NCI-H1436 (cell line): Measurements from ENCODE around the gene PYY.
"Not testable (repeated sequence)": the region's sequence is repeated elsewhere in the genome, so short reads cannot be mapped to it uniquely, and the experiment has no call there.

Source experiments
- DNase-seq: peaks from one replicate; lab custom pipeline; 2025; lab: John Stamatoyannopoulos, UW

Gene PYY

DNA sequence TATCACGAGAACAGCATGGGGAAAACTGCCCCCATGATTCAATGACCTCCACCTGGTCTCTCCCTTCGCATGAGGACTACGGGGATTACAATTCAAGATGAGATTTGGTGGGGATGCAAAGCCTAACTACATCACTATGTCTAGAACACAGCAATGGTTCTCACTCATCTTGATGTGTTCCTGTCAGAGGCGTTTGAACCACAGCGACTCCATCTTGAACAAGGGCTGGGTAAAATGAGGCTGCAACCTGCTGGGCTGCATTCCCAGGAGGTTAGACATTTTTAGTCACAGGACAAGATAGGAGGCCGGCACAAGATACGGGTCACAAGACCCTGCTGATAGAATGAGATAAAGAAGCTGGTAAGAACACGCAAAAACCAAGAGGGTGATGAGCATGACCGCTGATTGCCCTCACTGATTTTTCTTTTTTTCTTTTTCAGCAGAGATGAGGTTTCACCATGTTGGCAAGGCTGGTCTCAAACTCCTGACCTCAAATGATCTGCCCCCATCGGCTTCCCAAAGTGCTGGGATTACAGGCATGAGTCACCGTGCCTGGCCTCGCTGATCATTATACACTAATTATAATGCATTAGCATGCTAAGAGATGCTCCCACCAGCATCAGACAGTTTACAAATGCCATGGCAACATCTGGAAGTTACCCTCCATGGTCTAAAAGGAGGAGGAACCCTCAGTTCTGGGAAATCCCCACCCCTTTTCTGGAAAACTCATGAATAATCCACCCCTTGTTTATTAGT lies 8.5 kb downstream of the PYY start:
- DNase-seq: no peak

DNA sequence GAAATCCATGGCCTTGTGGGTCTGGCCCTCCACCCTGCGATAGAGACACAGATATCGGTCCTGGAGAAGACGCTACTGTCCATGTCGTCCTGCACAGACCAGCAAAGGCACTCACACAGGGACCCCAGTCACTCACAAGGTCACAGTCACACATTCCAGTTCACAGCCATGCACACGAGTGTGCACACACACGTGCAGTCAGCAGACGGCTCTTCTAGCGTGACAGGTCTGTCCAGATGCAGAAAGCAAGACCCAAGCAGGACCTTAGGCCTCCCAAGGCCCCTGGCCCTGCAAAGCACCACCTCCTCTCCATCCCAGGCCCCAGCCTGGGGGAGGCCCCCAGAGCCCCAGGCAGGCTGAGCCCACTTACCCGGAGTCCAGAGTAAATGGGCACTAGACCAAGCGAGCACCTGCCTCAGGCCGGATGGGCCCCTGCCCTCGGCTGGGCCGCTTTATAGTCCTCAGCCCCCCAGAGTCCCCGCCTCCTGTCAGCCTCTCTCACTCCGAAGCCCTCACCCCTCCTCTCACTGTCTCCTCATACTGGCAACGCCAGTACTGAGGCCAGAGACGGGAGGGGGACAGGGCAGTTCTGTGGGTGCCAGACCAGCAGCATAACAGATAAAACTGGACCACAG lies 11.6 kb downstream of the PYY start, which contains the start of gene PPY:
TSS of gene PPY (minus strand) at position 426 of the 635 bp plus-strand sequence. CDS start 822 bp downstream, outside the sequence.
- DNase-seq: no peak

DNA sequence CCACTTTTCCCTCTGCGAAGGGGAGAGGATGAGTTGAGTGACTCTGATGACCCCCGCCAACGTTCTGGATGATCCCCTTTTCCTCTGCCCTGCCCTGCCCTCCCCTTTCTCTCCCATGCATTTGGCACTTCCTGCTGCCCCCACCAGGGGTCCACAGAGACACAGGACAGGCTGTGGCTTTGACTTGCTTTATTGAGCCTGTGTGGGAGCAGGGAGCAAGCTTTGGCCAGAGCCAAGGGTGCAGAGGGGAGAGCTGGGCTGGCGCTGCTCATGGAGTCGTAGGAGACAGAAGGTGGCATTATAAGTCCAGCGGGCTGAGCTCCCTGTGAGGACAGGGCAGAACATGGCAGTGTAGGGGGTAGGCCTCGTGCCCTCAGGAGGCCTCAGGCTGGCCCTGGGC lies 13.1 kb downstream of the PYY start:
- peak; percentile 42 for DNase-seq

DNA sequence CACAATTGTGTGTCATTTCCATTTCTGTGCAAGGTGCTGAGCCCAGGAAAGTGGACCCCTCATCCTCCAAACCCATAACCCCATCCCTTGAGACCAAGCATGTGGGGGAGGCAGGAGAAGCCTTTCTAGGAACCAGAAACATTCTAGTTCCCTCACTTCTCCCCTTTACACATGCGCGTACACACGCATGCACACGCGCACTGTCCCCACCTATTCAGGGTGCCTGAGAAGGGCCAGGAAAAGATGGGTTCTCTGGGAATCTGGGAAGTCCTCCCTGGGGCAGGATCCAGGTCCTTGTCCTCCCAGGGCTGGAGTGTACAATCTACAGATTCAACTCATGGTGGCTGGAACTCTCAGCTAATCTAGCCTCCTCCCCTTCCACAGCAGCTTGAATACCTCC lies 13.9 kb downstream of the PYY start:
- no peak for DNase-seq

DNA sequence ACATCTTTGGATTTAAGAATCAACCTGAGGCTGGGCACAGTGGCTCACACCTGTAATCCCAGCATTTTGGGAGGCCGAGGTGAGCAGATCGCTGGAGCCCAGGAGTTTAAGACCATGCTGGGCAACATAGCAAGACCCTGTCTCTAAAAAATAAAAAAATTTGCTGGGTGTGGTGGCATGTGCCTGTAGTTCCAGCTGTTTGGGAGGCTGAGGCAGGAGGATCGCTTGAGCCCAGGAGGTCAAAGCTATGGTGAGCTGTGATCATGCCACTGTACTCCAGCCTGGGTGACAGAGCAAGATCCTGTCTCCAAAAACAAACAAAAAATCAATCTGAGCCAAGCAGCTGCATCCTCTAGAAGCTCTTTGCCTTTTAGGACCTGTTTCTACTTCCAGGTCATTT lies 14.3 kb downstream of the PYY start:
- not testable (repeated sequence) for DNase-seq

DNA sequence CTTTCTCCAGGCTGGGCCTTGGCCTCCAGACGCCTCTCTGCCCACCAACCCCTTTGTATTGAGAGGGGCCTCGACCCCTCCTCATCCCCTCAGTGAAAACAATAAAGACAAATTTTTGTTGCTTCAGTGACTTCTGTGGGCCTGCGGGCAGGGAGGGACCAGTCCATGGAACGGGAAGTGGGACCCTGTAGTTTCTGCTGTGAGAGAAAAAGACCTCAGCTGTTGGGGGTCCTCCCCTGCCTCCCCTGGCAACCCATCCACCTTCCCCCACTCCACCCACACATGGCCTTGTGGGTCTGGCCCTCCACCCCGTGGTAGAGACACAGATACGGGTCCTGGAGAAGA lies 14.9 kb downstream of the PYY start:
- DNase-seq: no peak

DNA sequence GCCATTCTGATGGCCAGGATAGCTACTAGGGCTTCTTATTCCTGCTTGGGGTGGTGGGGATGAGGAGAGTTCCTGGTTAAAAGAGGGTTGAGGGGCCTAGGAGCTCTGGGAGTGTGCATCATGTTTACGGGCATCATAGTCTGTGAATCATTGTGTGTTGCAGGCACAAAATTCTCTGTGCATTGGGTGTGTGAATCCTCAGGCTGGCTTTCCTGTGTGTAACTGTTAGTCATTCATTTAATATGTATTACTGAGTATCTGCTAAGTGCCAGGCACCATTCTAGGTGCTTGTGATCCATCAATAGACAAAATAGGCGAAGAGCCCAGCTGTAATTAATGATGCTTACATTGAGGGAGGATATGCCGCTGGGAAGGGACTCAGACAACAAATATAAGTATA lies 17.3 kb downstream of the PYY start:
- no peak for DNase-seq

DNA sequence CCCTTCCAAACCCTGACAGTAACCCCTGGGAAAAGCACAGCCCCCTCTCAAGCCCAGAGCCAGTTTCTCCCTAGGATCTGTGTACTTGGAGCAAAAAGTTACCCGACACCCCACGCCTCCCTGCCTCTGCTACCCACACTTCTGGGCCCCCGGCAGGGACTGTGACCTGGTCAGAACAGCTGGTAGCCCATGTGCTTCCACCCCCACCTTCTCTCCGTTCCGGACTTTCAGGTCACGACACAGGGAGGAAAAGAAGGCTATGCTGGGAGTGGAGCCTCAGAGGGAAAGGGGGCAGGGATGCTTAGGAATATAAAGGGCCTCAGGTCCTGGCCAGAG lies 17.8 kb downstream of the PYY start:
- no peak for DNase-seq

DNA sequence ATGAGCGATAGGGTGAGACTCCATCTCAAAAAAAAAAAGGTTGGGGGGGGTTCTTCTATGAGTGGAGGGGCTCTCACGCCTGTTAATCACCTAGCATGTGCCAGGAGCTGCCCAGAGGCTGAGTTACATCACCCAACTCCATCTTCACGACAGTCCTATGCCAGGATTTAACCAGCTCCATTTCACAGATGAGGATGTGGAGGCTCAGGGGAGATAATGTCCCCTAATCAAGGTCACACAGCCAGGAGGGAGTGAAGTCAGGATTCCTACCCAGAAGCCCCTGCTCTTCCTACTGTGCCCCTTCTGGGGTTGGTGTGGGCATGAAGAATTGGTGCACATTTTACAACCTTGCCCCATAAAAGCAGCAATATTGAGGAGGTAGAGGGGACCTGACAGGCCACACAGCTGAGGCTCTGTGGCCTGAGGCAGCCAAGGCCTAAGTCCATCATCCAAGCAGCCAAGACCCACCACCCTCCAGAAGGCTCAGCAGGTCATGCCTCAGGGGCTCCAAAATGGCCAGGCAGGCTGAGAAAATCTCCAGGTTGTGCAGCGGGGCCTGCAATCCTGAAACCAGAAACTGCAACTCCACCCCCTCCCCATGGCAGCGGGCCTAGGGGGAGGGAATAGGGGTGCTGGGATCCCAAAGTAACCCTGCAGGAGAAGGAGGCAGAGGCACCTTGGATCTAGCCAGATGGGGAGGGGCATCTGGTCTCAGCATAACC lies 18.4 kb downstream of the PYY start:
- no peak for DNase-seq

DNA sequence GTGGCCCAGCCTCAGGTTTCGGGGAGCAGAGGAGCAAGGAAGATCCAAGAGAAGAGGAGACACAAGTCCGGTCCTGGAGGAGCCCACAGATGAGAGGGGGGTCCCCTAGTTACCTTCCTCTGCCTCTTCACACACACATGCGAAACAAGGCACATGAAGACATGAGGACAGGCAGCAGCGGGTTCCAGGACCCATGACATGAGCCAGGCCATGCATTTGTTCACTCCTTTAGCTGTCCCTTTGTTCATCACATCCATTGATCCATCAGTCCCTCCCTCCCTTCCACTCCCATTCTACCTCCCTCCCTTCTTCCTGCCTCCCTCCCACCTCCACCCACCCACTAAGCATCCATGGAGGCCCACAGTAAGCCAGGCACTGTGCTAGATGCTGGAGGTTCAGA lies 20.8 kb downstream of the PYY start:
- DNase-seq: no peak

DNA sequence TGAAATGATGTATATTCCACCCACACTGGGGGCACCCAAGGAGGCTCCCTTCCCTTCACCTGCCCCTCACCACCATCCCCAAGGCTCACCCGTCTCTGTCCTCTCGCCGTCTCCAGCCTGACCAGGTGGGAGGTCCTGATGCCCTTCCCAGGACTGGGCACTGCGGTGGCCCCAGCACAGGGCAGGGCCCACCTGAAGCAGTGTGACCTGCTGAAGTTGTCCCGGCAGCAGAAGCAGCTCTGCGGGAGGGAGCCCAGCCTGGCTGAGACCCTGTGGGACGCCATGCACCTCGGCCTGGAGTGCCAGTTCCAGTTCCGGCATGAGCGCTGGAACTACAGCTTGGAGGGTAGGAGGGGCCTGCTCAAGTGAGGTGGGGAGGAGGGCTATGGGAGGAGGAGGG lies 21.4 kb downstream of the PYY start:
- no peak for DNase-seq

DNA sequence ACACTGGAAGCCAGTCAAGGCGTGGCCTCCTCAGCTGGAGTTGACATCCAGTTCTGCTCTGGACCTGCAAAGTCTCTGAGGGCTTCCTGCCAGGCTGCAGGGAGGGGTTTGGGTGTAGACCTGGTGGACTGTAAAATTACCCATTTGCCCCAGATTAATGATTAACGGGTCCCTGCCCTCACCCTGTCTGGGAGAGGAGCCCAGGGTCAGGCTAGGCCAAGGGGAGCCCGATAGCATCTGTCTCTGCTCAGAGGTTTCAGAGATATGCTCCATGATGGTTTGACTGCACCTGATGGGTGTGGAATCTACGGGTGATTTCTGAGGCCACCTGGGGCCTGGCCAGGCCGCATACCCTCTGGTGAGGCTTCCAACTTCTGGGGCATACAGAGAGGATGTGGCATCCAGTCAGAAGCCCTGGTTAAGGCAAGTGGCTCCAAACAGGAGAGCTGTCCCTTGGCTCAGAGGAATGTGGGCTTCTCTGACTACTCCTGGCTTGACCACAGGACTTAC lies 22.6 kb downstream of the PYY start:
- DNase-seq: no peak

DNA sequence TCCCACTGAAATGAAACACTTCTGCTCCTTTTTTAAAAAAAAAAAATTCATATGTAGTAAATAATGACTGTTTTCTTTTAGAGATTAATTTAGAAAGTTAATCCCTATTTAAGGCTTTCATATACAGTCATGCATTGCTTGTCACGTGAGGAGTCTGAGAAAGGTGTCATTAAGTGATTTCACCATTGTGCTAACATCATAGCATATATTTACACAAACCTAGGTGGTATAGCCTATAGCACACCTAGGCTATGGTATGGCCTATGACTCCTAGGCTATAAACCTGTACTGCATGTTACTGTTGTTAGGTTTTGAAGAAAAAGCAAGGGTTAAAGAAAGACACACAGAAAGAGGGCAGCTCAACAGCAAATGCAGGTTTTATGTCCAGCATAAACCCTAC lies 25.1 kb downstream of the PYY start:
- DNase-seq: no peak

DNA sequence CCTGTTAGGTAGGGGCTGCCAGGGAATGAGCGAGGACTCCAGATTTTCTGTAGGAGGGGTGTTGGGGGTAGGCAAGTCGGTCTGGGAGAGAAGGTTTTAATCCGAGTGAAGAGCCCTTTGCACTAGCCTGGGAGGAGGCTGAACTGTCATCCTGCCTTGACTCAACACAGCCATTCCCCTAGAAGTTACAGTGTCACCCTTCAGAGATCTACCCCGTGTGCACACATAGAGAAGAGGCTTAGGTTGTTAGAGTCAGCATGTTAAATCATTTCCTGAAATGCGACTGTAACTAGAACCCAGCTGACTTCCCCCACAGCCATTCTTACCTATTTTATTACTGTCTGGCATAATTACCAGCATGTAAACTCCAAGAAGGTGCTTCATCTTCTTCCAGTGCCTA lies 25.8 kb downstream of the PYY start:
- not testable (repeated sequence) for DNase-seq

DNA sequence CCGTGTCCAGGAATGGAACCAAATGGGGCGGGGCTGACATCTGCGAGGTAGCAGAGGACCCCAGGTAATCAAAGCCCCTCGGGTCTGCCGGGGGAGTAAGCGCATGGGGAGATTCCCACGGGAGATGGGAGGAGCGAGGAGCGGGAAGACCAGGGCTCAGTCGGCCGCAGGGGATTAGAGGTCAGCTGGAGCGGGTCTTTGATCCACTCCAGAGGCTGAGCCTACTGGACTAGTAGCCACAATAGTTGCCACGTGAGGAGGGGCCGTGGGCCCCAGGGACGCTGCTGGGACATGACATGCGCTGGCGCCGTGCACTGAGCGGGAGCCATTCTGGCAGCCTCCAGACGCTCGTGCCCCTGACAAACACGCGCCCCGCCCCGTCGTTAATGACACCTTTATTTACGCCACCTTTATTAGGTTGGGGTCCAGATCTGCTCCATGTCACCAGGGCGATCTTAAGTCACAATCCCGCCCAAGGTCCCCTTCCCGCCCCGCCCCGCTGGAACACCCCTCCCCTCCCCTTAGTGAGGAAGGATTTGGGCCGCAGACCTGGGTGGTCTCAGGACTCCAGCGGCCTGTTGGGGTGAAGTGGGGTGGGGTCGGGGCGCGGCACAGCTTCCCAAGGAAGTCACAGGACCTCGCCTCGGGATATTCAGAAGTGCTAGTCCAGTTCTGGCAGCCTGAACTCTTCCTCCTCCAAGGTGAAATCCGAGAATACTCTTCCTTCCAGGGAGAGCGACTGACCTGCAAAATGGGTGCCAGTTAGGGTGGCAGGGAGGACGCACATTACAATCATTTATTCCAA lies 26.5 kb downstream of the PYY start:
- DNase-seq: no peak

DNA sequence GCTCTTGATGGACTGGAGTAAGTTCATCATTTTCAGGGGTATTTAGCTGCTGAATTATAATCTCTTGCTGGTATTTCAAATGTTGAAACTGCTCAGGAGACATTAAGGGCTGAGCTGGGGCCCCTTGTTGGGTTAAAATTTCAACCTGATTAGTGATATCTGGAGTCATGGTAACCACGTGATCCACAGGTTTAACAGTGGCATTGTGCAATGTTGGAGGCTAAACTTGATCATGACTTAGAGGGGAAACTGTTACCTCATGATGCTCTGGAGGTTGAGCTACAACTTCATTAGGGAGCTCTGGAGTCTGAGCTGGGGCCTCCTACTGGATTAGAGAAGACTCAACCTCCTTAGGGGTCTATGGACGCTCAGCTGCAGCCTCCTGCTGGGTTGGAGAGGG lies 29.2 kb downstream of the PYY start:
- DNase-seq: no peak

DNA sequence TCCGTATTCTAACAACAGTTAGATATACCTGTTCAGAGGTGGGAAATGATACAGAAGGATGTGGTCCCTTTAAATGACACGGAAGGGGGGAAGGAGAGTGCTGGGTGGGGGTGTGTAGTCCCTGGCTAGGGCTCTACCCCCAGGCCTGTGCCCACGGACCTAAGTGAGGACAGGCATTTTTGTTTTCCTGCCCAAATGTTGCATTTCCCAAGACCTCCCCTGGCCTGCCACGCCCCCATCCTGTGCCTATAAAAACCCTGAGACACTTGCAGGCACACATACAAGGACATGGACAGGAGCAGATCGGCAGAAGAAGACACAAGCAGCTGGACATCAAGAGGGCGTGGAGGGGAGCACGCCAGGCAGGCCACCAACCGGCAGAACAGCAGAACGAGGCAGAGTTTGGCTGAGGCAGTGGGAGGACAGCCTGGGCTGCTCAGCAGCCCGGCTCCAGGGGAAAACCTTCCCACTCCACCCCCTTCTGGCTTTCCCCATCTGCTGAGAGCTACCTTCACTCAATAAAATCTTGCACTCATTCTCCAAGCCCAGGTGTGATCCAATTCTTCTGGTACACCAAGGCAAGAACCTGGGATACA lies 33.1 kb downstream of the PYY start:
- no peak for DNase-seq

DNA sequence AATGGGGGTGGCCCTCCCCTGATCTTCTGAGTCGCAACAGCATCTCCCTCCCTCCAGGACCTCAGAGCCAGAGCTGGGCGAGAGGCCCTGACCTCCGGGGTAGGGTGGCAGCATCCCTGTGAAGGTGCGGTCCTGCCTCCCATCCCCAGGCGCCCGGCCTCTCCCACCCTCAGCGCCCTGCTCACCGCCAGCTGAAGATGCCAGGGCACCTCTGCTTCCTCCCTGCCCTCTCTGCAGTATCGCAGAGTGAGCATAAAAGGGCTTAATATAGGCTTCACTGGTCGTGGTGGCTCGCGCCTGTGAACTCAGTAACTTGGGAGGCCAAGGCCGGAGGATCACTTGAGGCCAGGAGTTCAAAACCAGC lies 35.7 kb downstream of the PYY start:
- no peak for DNase-seq

DNA sequence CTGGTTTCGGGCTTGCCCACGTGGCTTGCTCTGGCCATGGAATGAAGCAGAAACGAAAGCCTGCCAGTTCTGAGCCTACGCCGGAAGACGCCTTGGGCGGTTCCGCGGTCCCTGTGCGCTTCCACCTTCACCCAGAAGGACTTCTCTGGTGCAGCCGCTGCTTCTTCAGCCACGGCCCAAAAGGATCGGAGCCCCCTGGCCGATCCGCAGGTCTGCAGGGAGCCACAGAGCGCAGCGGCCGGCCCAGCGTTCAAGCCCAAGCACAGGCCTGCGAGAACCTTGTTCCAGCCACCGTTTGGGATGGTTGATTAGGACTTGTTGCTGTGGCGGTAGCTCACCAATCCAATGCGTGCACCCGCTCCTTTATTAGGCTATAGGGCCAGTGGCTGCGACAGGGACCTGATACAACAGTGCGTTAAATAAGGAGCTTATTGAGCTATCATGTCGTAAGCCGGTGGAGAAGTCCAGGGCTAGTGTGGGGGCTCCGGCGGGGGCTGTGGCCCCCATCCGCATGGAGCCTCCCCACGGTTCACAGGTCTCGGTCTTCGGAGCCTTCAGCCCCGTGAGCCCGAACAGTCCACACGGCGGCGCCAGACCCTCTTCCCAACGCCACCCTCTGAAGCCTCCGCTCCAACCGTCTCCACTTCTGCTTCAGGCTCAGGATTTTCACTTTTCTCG lies 36.3 kb downstream of the PYY start:
- DNase-seq: no peak

DNA sequence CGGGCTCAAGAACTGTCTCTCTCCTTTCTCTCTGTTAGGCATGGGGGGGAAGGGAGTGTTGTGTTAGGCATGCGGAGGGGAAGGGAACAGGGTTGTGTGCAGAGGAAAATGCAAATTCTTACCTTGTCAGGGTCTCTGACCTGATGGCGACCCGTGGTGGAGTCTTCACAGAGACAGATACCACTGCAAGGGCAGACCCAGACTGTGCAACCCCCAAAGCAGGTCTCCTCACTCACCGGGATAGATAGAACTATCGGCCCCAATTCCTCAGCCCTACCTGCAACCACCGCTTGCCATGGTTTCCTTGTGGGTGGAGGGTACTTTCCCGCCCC lies 36.8 kb downstream of the PYY start:
- no peak for DNase-seq

DNA sequence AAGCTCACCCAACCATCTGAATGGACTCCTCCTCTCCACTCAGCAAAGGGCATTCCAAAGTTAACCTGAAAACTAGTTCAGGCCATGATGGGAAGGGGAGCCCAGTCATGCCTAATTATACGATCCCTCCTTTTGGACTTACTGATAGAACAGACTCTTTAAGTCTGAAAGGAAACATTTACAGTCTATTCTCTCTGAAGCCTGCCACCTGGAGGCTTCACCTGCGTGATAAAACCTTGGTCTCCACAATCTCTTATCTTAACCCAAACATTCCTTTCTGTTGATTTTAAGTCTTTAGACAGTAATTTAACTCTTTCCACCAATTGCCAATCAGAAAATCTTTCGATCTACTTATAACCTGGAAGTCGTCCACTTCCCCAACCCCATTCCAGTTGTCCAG lies 37.4 kb downstream of the PYY start:
- DNase-seq: no peak

DNA sequence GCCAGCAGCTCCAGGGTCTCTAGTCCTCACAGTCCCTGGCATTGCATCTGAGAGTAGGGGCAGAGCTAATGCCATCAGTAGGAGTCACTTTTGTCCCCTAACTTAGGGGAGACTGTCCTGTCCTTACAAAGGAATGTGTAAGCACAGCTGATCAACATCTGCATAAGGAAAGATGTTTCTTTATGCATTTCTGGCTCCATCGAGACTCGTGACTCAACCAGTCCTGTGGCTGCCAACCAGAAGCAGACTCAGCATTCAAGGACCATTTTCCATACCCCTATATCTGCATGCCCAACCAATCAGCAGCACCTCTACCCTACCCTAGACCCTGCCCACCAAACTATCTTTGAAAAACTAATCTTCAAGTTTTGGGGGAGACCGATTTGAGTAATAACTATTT lies 38.2 kb downstream of the PYY start:
- no peak for DNase-seq
